KMS-11 (cell line): ENCODE results near the gene ANGPTL2.

Experiments used
- H2AFZ ChIP-seq: fragments of 200-600 bp; sonication (generic); 2 replicates; pipeline ENCODE4 v1.6.1; 2016; ENCODE audit warnings: antibody characterized with exemption, mixed run types, low read depth
- H3K27ac ChIP-seq: fragments of 200-600 bp; sonication (generic); 2 replicates; pipeline ENCODE4 v1.6.1; 2016; ENCODE audit warnings: mild to moderate bottlenecking, mixed run types
- H3K27me3 ChIP-seq: fragments of 200-600 bp; sonication (generic); 2 replicates; pipeline ENCODE4 v1.6.1; 2017; ENCODE audit warnings: mild to moderate bottlenecking, low read depth, mixed run types, moderate library complexity; ENCODE audit not compliant: insufficient read depth
- H3K36me3 ChIP-seq: fragments of 200-600 bp; sonication (generic); 2 replicates; pipeline ENCODE4 v1.6.1; 2017; ENCODE audit warnings: mild to moderate bottlenecking, mixed run types; ENCODE audit not compliant: insufficient read depth
- H3K4me1 ChIP-seq: fragments of 200-600 bp; sonication (generic); 2 replicates; pipeline ENCODE4 v1.6.1; 2016; ENCODE audit warnings: mild to moderate bottlenecking, low read depth, mixed run types; ENCODE audit not compliant: poor library complexity, severe bottlenecking
- H3K4me2 ChIP-seq: fragments of 200-600 bp; sonication (generic); 2 replicates; pipeline ENCODE4 v1.7.0; 2016; ENCODE audit warnings: mild to moderate bottlenecking, mixed run types
- H3K4me3 ChIP-seq: fragments of 200-600 bp; sonication (generic); IDR thresholded peaks from 2 replicates; pipeline ENCODE4 v1.6.1; 2017; ENCODE audit warnings: low read depth, low read length, mixed read lengths; ENCODE audit not compliant: insufficient read depth
- H3K79me2 ChIP-seq: fragments of 200-600 bp; sonication (generic); 2 replicates; pipeline ENCODE4 v1.6.1; 2016; ENCODE audit warnings: low read depth, mixed run types; ENCODE audit not compliant: insufficient read depth
- H3K9ac ChIP-seq: fragments of 200-600 bp; sonication (generic); 2 replicates; pipeline ENCODE4 v1.6.1; 2016; ENCODE audit warnings: mild to moderate bottlenecking, mixed run types
- H4K20me1 ChIP-seq: fragments of 200-600 bp; sonication (generic); 2 replicates; pipeline ENCODE4 v1.6.1; 2016; ENCODE audit warnings: mild to moderate bottlenecking, mixed run types; ENCODE audit not compliant: insufficient read depth
- TF ChIP-seq, protein P1 (sequence below): fragments of 200-600 bp; sonication (generic); conservative IDR thresholded peaks from 2 replicates; pipeline ENCODE4 v1.6.1; 2017; ENCODE audit warnings: low read depth, mild to moderate bottlenecking, antibody characterized with exemption, low read length, moderate library complexity, mixed read lengths

Gene ANGPTL2

DNA sequence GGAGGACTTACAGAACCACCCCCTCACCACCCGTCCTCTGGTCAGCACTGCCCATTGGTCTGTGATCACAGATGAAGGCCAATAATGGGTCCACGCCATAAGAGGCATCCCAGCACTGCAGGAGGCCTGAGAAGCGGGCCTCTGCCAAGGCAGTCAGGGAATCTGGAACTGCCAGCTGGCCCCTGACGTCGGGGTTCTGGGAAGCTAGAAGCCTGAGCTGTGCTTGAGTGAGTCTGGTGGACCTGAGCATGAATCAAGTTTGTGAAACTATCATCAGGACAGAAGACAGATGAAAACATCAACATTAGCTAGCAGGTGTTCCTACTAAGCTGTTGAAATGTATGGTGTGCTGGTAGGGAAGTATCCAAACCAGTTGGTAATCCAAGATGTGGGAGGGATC, 7.8 kb downstream of the ANGPTL2 start:
- Histone ChIP-seq H3K79me2 (no peaks in the 10 kb centered on the region), H3K9ac (no peak overlapping the region), H2AFZ (no peak overlapping the region), H3K27ac (no peak overlapping the region), H3K36me3 (no peaks in the 10 kb centered on the region), H3K4me2 (no peak overlapping the region), H3K27me3 (no peaks in the 10 kb centered on the region), H3K4me3 (no peak overlapping the region), H3K4me1 (no peaks in the 10 kb centered on the region), H4K20me1 (no peaks in the 10 kb centered on the region)
- TF ChIP-seq, protein P1, sequence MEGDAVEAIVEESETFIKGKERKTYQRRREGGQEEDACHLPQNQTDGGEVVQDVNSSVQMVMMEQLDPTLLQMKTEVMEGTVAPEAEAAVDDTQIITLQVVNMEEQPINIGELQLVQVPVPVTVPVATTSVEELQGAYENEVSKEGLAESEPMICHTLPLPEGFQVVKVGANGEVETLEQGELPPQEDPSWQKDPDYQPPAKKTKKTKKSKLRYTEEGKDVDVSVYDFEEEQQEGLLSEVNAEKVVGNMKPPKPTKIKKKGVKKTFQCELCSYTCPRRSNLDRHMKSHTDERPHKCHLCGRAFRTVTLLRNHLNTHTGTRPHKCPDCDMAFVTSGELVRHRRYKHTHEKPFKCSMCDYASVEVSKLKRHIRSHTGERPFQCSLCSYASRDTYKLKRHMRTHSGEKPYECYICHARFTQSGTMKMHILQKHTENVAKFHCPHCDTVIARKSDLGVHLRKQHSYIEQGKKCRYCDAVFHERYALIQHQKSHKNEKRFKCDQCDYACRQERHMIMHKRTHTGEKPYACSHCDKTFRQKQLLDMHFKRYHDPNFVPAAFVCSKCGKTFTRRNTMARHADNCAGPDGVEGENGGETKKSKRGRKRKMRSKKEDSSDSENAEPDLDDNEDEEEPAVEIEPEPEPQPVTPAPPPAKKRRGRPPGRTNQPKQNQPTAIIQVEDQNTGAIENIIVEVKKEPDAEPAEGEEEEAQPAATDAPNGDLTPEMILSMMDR, result no peak

DNA sequence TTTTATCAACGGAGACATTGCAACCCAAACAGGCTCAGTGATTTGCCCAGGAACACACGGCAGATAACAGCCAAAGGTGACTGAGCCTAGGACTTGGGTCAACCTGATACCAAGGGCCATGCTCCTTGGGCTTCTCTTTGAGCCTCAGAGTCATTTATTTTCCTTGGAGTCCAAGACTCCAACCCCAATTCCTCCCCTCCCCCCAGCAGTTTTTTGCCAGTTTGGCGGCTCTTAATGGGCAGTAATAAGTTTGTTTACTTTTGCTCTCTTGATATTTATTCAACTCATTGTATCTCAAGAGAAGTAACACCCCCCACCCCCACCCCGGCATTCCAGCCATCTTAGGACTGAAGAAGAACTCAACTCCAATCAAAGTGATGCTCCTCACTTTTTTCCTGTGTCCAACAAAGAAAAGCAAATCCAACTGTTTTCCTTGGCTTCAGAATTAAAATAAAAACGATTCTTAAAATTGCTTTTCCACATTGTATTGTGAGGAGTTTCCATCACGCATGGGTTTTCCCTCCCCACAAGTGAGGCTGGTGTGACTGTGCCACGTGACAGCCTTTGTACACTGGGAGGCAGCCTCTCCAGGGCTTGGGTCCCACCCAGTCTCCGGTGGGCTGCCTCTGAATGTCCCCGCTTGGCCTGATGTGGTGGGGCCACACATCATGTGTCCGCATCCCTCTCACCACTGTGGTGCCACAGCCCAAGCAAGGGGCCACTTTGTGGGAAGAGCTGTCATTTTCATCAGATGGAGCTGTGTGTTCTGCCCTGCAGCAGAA, 9.1 kb downstream of the ANGPTL2 start:
- Histone ChIP-seq H2AFZ (no peak overlapping the region), H3K79me2 (no peaks in the 10 kb centered on the region), H3K4me2 (no peak overlapping the region), H3K4me3 (no peak overlapping the region), H3K9ac (no peak overlapping the region), H4K20me1 (no peaks in the 10 kb centered on the region), H3K27ac (no peak overlapping the region), H3K36me3 (no peaks in the 10 kb centered on the region), H3K27me3 (no peaks in the 10 kb centered on the region), H3K4me1 (no peaks in the 10 kb centered on the region)
- TF ChIP-seq, protein P1, result no peak

DNA sequence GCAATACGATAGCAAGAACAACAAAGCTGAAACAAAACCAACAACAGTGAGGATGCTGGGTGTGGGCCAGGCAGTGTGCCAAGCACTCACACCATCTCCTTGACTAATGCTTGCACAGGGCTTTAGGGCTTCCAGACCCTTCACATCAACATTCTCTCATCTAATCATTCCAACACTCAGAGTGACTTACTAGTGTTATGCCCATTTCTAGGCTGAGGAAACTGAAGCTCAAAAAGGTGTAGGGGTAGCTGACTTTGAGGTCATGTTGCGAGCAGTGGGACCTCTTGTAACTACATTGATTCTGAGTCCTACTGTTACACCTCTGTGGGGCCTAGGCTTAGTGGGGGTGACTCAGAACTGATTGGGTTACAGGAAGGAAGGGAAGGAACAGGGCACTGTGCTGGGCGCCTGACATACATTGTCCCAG, 9.7 kb downstream of the ANGPTL2 start:
- no peaks in the 10 kb centered on the region for H3K27me3 ChIP-seq
- no peak overlapping the region for H3K4me3 ChIP-seq
- H3K36me3 ChIP-seq, result no peaks in the 10 kb centered on the region
- no peaks in the 10 kb centered on the region for H3K79me2 ChIP-seq
- H2AFZ ChIP-seq, result no peak overlapping the region
- no peak overlapping the region for H3K4me2 ChIP-seq
- H3K4me1 ChIP-seq, result no peaks in the 10 kb centered on the region
- no peak overlapping the region for H3K27ac ChIP-seq
- TF ChIP-seq, protein P1, result no peak
- no peaks in the 10 kb centered on the region for H4K20me1 ChIP-seq
- H3K9ac ChIP-seq, result no peak overlapping the region

DNA sequence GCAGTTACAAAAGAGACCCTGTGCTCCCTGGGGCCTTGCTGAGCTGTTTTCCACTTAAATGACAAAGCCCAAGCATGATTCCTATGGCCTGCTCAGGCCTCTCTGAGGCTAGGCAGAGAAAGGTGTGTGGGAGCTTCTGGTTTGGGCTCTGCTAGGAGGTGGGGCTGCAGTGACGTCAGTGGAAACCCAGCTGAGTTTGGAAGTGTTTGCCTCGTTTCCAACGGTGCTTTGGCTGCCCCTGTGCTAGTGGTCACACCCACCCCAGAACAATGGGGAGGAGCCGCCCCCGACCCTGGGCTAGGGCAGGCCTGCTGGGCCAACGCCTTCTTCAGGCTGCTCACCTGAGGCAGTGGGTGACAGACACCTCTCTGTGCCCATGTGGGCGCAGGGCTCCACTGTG, 10.4 kb downstream of the ANGPTL2 start:
- Histone ChIP-seq H4K20me1 (no peaks in the 10 kb centered on the region), H3K27ac (no peak overlapping the region), H3K79me2 (no peaks in the 10 kb centered on the region), H3K36me3 (no peaks in the 10 kb centered on the region), H2AFZ (no peak overlapping the region), H3K4me1 (no peaks in the 10 kb centered on the region), H3K9ac (no peak overlapping the region), H3K4me2 (no peak overlapping the region), H3K27me3 (no peaks in the 10 kb centered on the region), H3K4me3 (no peak overlapping the region)
- TF ChIP-seq, protein P1, result no peak
